Epithelial cell of proximal tubule (primary cell): Measurements from ENCODE around the gene PGBD5. TPM values are rescaled to one million over a fixed set of nuclear protein-coding genes. Genes with fewer than 3 reads are reported as not detected.

Source experiments
- DNase-seq: peaks from one replicate; pipeline ENCODE4 v3.0.0-alpha.2; 2011; ENCODE audit warnings: low read depth
- H3K4me3 ChIP-seq: 2 replicates; pipeline ENCODE4 v1.5.1; 2011; ENCODE audit warnings: low read depth, mild to moderate bottlenecking, low read length
- CTCF ChIP-seq: conservative IDR thresholded peaks from 2 replicates; pipeline ENCODE4 v1.5.1; 2012; ENCODE audit warnings: low read depth, mild to moderate bottlenecking, low read length
- total RNA-seq: library from RNA; depleted of rRNA; stranded (reverse); fragments of >200 nt; gene quantifications from 2 replicates; pipeline ENCODE4 v1.2.3, GENCODE V29; 2015

Gene PGBD5
- total RNA-seq, 1 donor from 2014 or later: 18.0 TPM

GRCh38 chr1:230337266-230337665, 88.9 kb downstream of the PGBD5 start:
- no peak for DNase-seq
- no peak overlapping the region for H3K4me3 ChIP-seq
- no peak for TF ChIP-seq CTCF

GRCh38 chr1:230335861-230336522, 90.1 kb downstream of the PGBD5 start:
- no peak for TF ChIP-seq CTCF
- DNase-seq: no peak
- no peak overlapping the region for H3K4me3 ChIP-seq

- DNase-seq: no peak
- TF ChIP-seq CTCF: no peak
Observed at GRCh38 chr1:230334447-230334837, 91.7 kb downstream of the PGBD5 start.

GRCh38 chr1:230333590-230334446, 92.3 kb downstream of the PGBD5 start:
- no peak for DNase-seq
- TF ChIP-seq CTCF: no peak
- H3K4me3 ChIP-seq: no peak overlapping the region

More at GRCh38 chr1:230334447-230334837, 91.7 kb downstream of the PGBD5 start:
- no peak overlapping the region for H3K4me3 ChIP-seq

- DNase-seq: no peak
- H3K4me3 ChIP-seq: no peak overlapping the region
- no peak for TF ChIP-seq CTCF
Observed at GRCh38 chr1:230332575-230333066, 93.5 kb downstream of the PGBD5 start.

GRCh38 chr1:230332061-230332460, 94.1 kb downstream of the PGBD5 start:
- no peak for DNase-seq
- TF ChIP-seq CTCF: no peak
- no peak overlapping the region for H3K4me3 ChIP-seq
